Ovary (tissue), 9 donors: ENCODE data around the gene SYK. TPM values are rescaled to one million over a fixed set of nuclear protein-coding genes. Genes with fewer than 3 reads are reported as not detected.

Experiments used
- DNase-seq, 5 donors: peaks; one replicate each; pipeline ENCODE4 v3.0.0-alpha.2; 2019 to 2020
- H3K27ac ChIP-seq, 2 donors: fragments of 200-600 bp; one replicate each; pipeline versions ENCODE4 v1.5.1 to v1.8.0; 2019 to 2022
- H3K27me3 ChIP-seq: fragments of 200-600 bp; one replicate; pipeline ENCODE4 v1.8.0; 2022
- H3K36me3 ChIP-seq: fragments of 200-600 bp; sonication (generic); one replicate; pipeline ENCODE4 v1.5.1; 2019
- H3K4me1 ChIP-seq: one replicate; pipeline ENCODE4 v1.8.1; 2013; ENCODE audit warnings: mild to moderate bottlenecking, moderate library complexity; ENCODE audit not compliant: insufficient read depth
- H3K4me3 ChIP-seq: fragments of 200-600 bp; sonication (generic); one replicate; pipeline ENCODE4 v1.5.1; 2017
- H3K9me3 ChIP-seq, 2 donors: fragments of 200-600 bp in 1 of 2; sonication (generic) in 1 of 2; one replicate each; pipeline versions ENCODE4 v1.5.1 to v1.8.1; 2013 to 2019; ENCODE audit warnings: mild to moderate bottlenecking in 1 of 2, moderate library complexity in 1 of 2
- EP300 ChIP-seq: sonication (generic); formaldehyde crosslinking; IDR thresholded peaks from one replicate; pipeline ENCODE4 v1.6.1; 2017; ENCODE audit warnings: antibody characterized with exemption
- POLR2A ChIP-seq: fragments of 450-650 bp; IDR thresholded peaks from one replicate; pipeline ENCODE4 v1.6.1; 2017; ENCODE audit warnings: antibody characterized with exemption, mild to moderate bottlenecking, moderate library complexity
- WGBS, 3 donors: extraction: QIAGEN DNeasy Blood & Tissue Kit in 1 of 3; methylation state at CpG; one replicate each; pipeline versions ENCODE4 v1.1.5 to v1.1.7; 2013 to 2017; 5-methylcytosine and 5-hydroxymethylcytosine counted together
- intact Hi-C, 4 donors: fragments of 100-400 bp; cut with DNase I; formaldehyde crosslinking; loops; one replicate each; pipeline versions ENCODE4 v1.11.0 to v1.15.1; 2022 to 2023
- polyA plus RNA-seq, 2 donors: library from polyadenylated mRNA; stranded (reverse); fragments of 200-250 nt in 1 of 2; fragments of 350-450 nt in 1 of 2; fragmentation: Illumina TruSeq in 1 of 2; extraction: RNeasy Lipid Tissue Mini Kit (QIAGEN cat#74804) in 1 of 2; gene quantifications; one replicate each; pipeline ENCODE4 v1.2.3, GENCODE V29; 2013 to 2014
- total RNA-seq, 7 donors: library from RNA; depleted of rRNA in 2 of 7; stranded (reverse); fragments of >200 nt in 2 of 7; fragmentation: NEBNext Ultra II Directional in 3 of 7; extraction: Animal tissue kit (Norgen Biotek cat#: 25700) in 3 of 7; gene quantifications; one replicate each; pipeline versions ENCODE4 v1.1.0 to v1.2.4, GENCODE V29; 2016 to 2023
- TF ChIP-seq, protein P1 (sequence below), 3 donors: fragments of 450-650 bp in 2 of 3; fragments of 200-600 bp in 1 of 3; IDR thresholded peaks; one replicate each; pipeline versions ENCODE4 v1.5.1 to v1.8.0; 2016 to 2022; ENCODE audit warnings: antibody characterized with exemption in 3 of 3, mild to moderate bottlenecking in 1 of 3
- donor health status: DM: no; HTN: no; CAD: no; lungs with moderate emphysema.
- donor health status: DM: no; HTN: no; CAD: no.
- donor health status: Bipolar disorder and iron deficiency.
- donor health status: DM: yes; HTN: yes; CAD: no.
- donor health status: DM: no; HTN: no; CAD: no.
- donor health status: DM: yes; HTN: yes; CAD: no.

SYK gene
- total and polyA plus RNA-seq, 9 donors, result 1.4 to 12.0 (median 8.6) TPM

GRCh38 chr9:90904706-90905478 is 103.3 kb downstream of the SYK start:
- H3K4me3 ChIP-seq, result no peak overlapping the region
- no peak for DNase-seq
- WGBS, 3 donors, result 83 to 87% (median 86%) methylated on average over 12 of the region's 12 CpGs
- H3K27me3 ChIP-seq, result no peaks in the 10 kb centered on the region
- no peak overlapping the region for H3K27ac ChIP-seq
- H3K4me1 ChIP-seq, result no peaks in the 10 kb centered on the region
- no peaks in the 10 kb centered on the region for H3K9me3 ChIP-seq
- intact Hi-C loops, result no loop called here
- TF ChIP-seq POLR2A (no peak), EP300 (no peak)
- TF ChIP-seq, protein P1, sequence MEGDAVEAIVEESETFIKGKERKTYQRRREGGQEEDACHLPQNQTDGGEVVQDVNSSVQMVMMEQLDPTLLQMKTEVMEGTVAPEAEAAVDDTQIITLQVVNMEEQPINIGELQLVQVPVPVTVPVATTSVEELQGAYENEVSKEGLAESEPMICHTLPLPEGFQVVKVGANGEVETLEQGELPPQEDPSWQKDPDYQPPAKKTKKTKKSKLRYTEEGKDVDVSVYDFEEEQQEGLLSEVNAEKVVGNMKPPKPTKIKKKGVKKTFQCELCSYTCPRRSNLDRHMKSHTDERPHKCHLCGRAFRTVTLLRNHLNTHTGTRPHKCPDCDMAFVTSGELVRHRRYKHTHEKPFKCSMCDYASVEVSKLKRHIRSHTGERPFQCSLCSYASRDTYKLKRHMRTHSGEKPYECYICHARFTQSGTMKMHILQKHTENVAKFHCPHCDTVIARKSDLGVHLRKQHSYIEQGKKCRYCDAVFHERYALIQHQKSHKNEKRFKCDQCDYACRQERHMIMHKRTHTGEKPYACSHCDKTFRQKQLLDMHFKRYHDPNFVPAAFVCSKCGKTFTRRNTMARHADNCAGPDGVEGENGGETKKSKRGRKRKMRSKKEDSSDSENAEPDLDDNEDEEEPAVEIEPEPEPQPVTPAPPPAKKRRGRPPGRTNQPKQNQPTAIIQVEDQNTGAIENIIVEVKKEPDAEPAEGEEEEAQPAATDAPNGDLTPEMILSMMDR (IDR thresholded peaks at IDR 0.05), result no peak
- no peaks in the 10 kb centered on the region for H3K36me3 ChIP-seq

- WGBS, 3 donors, result 77 to 86% (median 82%) methylated on average over 3 of the region's 3 CpGs
- TF ChIP-seq, protein P1 (IDR thresholded peaks at IDR 0.05), result no peak
- TF ChIP-seq EP300 (no peak), POLR2A (no peak)
- no peak for DNase-seq
- no peaks in the 10 kb centered on the region for H3K4me1 ChIP-seq
- H3K4me3 ChIP-seq, result no peak overlapping the region
- H3K27ac ChIP-seq, result no peak overlapping the region
- no peaks in the 10 kb centered on the region for H3K27me3 ChIP-seq
- no peaks in the 10 kb centered on the region for H3K36me3 ChIP-seq
- no peaks in the 10 kb centered on the region for H3K9me3 ChIP-seq
- intact Hi-C loops, result no loop called here
These were observed 104.2 kb downstream of the SYK start for GRCh38 chr9:90905822-90906221.

GRCh38 chr9:90906316-90907055 is 104.9 kb downstream of the SYK start:
- intact Hi-C loops, result no loop called here
- Histone ChIP-seq H3K4me1 (no peaks in the 10 kb centered on the region), H3K9me3 (no peaks in the 10 kb centered on the region), H3K36me3 (no peaks in the 10 kb centered on the region), H3K4me3 (no peak overlapping the region), H3K27ac (no peak overlapping the region), H3K27me3 (no peaks in the 10 kb centered on the region)
- TF ChIP-seq EP300, result no peak
- DNase-seq, result no peak
- whole genome bisulfite sequencing, 3 donors, result 67 to 71% (median 67%) methylated on average over 8 of the region's 8 CpGs

DNA sequence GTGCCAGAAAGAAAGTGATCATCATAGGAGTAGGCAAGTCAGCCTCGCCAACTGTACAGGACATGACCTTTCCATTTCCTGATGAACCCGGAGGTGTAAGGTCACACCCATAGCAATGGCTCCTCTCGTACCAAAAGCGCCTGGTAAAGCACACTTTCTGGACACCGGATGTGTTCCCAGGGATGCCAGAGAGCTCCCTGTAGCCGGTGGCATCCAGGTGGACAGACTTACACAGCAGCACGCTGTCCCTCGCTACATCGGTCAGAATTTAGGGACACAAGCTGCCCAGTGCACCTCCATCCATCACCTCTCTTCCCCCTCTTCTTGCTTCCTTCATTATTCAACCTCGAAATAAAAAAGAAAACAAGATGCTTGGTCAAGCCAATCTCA is 105.4 kb downstream of the SYK start:
- H3K36me3 ChIP-seq, result no peaks in the 10 kb centered on the region
- H3K27me3 ChIP-seq, result no peaks in the 10 kb centered on the region
- DNase-seq, result no peak
- TF ChIP-seq POLR2A, result no peak
- no peaks in the 10 kb centered on the region for H3K9me3 ChIP-seq
- intact Hi-C loops, result no loop called here
- H3K4me3 ChIP-seq, result no peak overlapping the region
- H3K4me1 ChIP-seq, result no peaks in the 10 kb centered on the region
- WGBS, 3 donors, result 89 to 90% (median 90%) methylated on average over 10 of the region's 10 CpGs
- no peak overlapping the region for H3K27ac ChIP-seq

- DNase-seq, result no peak
- Histone ChIP-seq H3K4me3 (no peak overlapping the region), H3K27ac (no peak overlapping the region), H3K27me3 (no peaks in the 10 kb centered on the region), H3K4me1 (no peaks in the 10 kb centered on the region), H3K36me3 (no peaks in the 10 kb centered on the region), H3K9me3 (no peaks in the 10 kb centered on the region)
- TF ChIP-seq POLR2A (no peak), EP300 (no peak)
- TF ChIP-seq, protein P1 (IDR thresholded peaks at IDR 0.05), result no peak
- intact Hi-C loops, result no loop called here
- 74 to 79% (median 79%) methylated on average over 4 of the region's 4 CpGs for WGBS, 3 donors
These were observed 106.2 kb downstream of the SYK start for GRCh38 chr9:90907790-90908189.
